ENCODE results near the gene NACC2.

Gene NACC2

GRCh38 chr9:135963338-135963737 lies 131.8 kb downstream of the NACC2 start:
- TF ChIP-seq EZH2phosphoT487 (IDR thresholded peaks at IDR 0.05; ENCODE audit: borderline replicate concordance, low read length) (no peak), CTCF (IDR thresholded peaks at IDR 0.05; ENCODE audit: low read depth, low read length, poor library complexity, severe bottlenecking) (no peak)
- Histone ChIP-seq H3K9me3 (ENCODE audit: control insufficient read depth, insufficient read depth, low read length) (no peaks in the 10 kb centered on the region), H3K36me3 (ENCODE audit: control insufficient read depth, low read length) (peaks cover 6% of the 10 kb centered on the region; the same call in 1 of the 2 replicates), H3K79me2 (ENCODE audit: control insufficient read depth, low read length) (peaks cover 27% of the 10 kb centered on the region), H3F3A (ENCODE audit: control insufficient read depth, insufficient read depth) (no peaks in the 10 kb centered on the region), H3K4me2 (ENCODE audit: low read length) (no peak overlapping the region), H3K9me2 (replicated peaks; ENCODE audit: control insufficient read depth, low read length) (no peaks in the 10 kb centered on the region), H3K4me1 (ENCODE audit: control insufficient read depth, low read length) (peaks cover 33% of the 10 kb centered on the region), H4K20me1 (ENCODE audit: control insufficient read depth, insufficient read depth, low read depth, low read length) (no peaks in the 10 kb centered on the region), H3K27me3 (ENCODE audit: control insufficient read depth, low read length) (no peaks in the 10 kb centered on the region), H3K4me3 (ENCODE audit: low read length) (no peak overlapping the region), H3K27ac (ENCODE audit: low read depth, low read length) (no peak overlapping the region)

GRCh38 chr9:135962696-135963307 lies 132.3 kb downstream of the NACC2 start:
- Histone ChIP-seq H3K4me3 (ENCODE audit: low read length) (peak overlapping the region; percentile 66), H3K36me3 (ENCODE audit: control insufficient read depth, low read length) (peaks cover 9% of the 10 kb centered on the region; the same call in 1 of the 2 replicates), H3K9me3 (ENCODE audit: control insufficient read depth, insufficient read depth, low read length) (no peaks in the 10 kb centered on the region), H3K4me1 (ENCODE audit: control insufficient read depth, low read length) (peaks cover 33% of the 10 kb centered on the region), H3K9me2 (replicated peaks; ENCODE audit: control insufficient read depth, low read length) (no peaks in the 10 kb centered on the region), H3K79me2 (ENCODE audit: control insufficient read depth, low read length) (peaks cover 32% of the 10 kb centered on the region), H4K20me1 (ENCODE audit: control insufficient read depth, insufficient read depth, low read depth, low read length) (no peaks in the 10 kb centered on the region), H3K27me3 (ENCODE audit: control insufficient read depth, low read length) (no peaks in the 10 kb centered on the region), H3K27ac (ENCODE audit: low read depth, low read length) (no peak overlapping the region), H3K4me2 (ENCODE audit: low read length) (peak overlapping the region; percentile 62), H3F3A (ENCODE audit: control insufficient read depth, insufficient read depth) (no peaks in the 10 kb centered on the region)
- TF ChIP-seq CTCF (IDR thresholded peaks at IDR 0.05; ENCODE audit: low read depth, low read length, poor library complexity, severe bottlenecking) (no peak), EZH2phosphoT487 (IDR thresholded peaks at IDR 0.05; ENCODE audit: borderline replicate concordance, low read length) (no peak)

GRCh38 chr9:135961811-135962695 lies 133.0 kb downstream of the NACC2 start:
- Histone ChIP-seq H3K9me3 (ENCODE audit: control insufficient read depth, insufficient read depth, low read length) (no peaks in the 10 kb centered on the region), H3K27ac (ENCODE audit: low read depth, low read length) (no peak overlapping the region), H3K36me3 (ENCODE audit: control insufficient read depth, low read length) (peaks cover 9% of the 10 kb centered on the region; the same call in 1 of the 2 replicates), H3K4me2 (ENCODE audit: low read length) (peak overlapping the region; percentile 62), H4K20me1 (ENCODE audit: control insufficient read depth, insufficient read depth, low read depth, low read length) (no peaks in the 10 kb centered on the region), H3K9me2 (replicated peaks; ENCODE audit: control insufficient read depth, low read length) (no peaks in the 10 kb centered on the region), H3F3A (ENCODE audit: control insufficient read depth, insufficient read depth) (no peaks in the 10 kb centered on the region), H3K27me3 (ENCODE audit: control insufficient read depth, low read length) (no peaks in the 10 kb centered on the region), H3K4me1 (ENCODE audit: control insufficient read depth, low read length) (peaks cover 33% of the 10 kb centered on the region), H3K79me2 (ENCODE audit: control insufficient read depth, low read length) (peaks cover 40% of the 10 kb centered on the region), H3K4me3 (ENCODE audit: low read length) (peak overlapping the region; percentile 66)
- TF ChIP-seq EZH2phosphoT487 (IDR thresholded peaks at IDR 0.05; ENCODE audit: borderline replicate concordance, low read length) (no peak), CTCF (IDR thresholded peaks at IDR 0.05; ENCODE audit: low read depth, low read length, poor library complexity, severe bottlenecking) (no peak)

Measured in DOHH2 (cell line).